ENCODE measurements around the gene KMT5B. TPM values are rescaled to one million over a fixed set of nuclear protein-coding genes. Genes with fewer than 3 reads are reported as not detected.

Gene KMT5B
- total and polyA plus RNA-seq, 5 experiments from 2014 or later: 31.5 to 56.0 (median 41.8) TPM

GRCh38 chr11:68148071-68148805, 64.9 kb downstream of the KMT5B start:
- H3K27me3 Mint-ChIP-seq: no peaks in the 10 kb centered on the region
- POLR2A ChIA-PET: no interaction called here
- no peaks in the 10 kb centered on the region for H3K9me3 Mint-ChIP-seq
- no peak overlapping the region for H3K4me3 Mint-ChIP-seq
- no peak for ATAC-seq
- H3K36me3 Mint-ChIP-seq: no peaks in the 10 kb centered on the region
- no peak for DNase-seq
- H3K4me1 Mint-ChIP-seq: peaks cover 1 to 10% (median 6%) of the 10 kb centered on the region in 4 donors
- peak overlapping the region in 1 of 10 donors; percentile 40 for H3K27ac Mint-ChIP-seq

- H3K4me1 Mint-ChIP-seq: peaks cover 5 to 10% (median 6%) of the 10 kb centered on the region in 4 donors
- ATAC-seq: no peak
- no peaks in the 10 kb centered on the region for H3K9me3 Mint-ChIP-seq
- H3K27me3 Mint-ChIP-seq: no peaks in the 10 kb centered on the region
- POLR2A ChIA-PET: interaction anchor here (0.6 kb wide), 1 partner anchor 125 kb away, joined by 3 read pairs; the partner anchor contains the start of gene C11orf24
- no peak for DNase-seq
- no peak overlapping the region for H3K4me3 Mint-ChIP-seq
- no peaks in the 10 kb centered on the region for H3K36me3 Mint-ChIP-seq
- H3K27ac Mint-ChIP-seq: peak overlapping the region in 1 of 10 donors; percentile 48
These were observed 66.2 kb downstream of the KMT5B start for GRCh38 chr11:68146704-68147474.

- Mint-ChIP-seq H3K36me3 (no peaks in the 10 kb centered on the region), H3K27me3 (no peaks in the 10 kb centered on the region), H3K9me3 (no peaks in the 10 kb centered on the region), H3K27ac (peak overlapping the region in 1 of 10 donors; percentile 48), H3K4me3 (no peak overlapping the region), H3K4me1 (peaks cover 5 to 13% (median 12%) of the 10 kb centered on the region in 4 donors)
- POLR2A ChIA-PET: no interaction called here
- ATAC-seq (no peak), DNase-seq (no peak)
These were observed 67.0 kb downstream of the KMT5B start for GRCh38 chr11:68146010-68146540.

GRCh38 chr11:68145120-68145866, 67.8 kb downstream of the KMT5B start:
- no peak for DNase-seq
- no peak for ATAC-seq
- peaks cover 5 to 16% (median 14%) of the 10 kb centered on the region in 4 donors for H3K4me1 Mint-ChIP-seq
- H3K4me3 Mint-ChIP-seq: no peak overlapping the region
- POLR2A ChIA-PET: no interaction called here
- no peaks in the 10 kb centered on the region for H3K27me3 Mint-ChIP-seq
- H3K36me3 Mint-ChIP-seq: no peaks in the 10 kb centered on the region
- H3K9me3 Mint-ChIP-seq: no peaks in the 10 kb centered on the region
- H3K27ac Mint-ChIP-seq: peak overlapping the region in 1 of 10 donors; percentile 22

- DNase-seq: no peak
- Mint-ChIP-seq H3K27me3 (no peaks in the 10 kb centered on the region), H3K36me3 (no peaks in the 10 kb centered on the region), H3K27ac (no peak overlapping the region), H3K4me1 (peaks cover 5 to 17% (median 14%) of the 10 kb centered on the region in 4 donors), H3K9me3 (no peaks in the 10 kb centered on the region), H3K4me3 (no peak overlapping the region)
- POLR2A ChIA-PET: no interaction called here
- ATAC-seq: no peak
These were observed 69.8 kb downstream of the KMT5B start for GRCh38 chr11:68143310-68143689.

- Mint-ChIP-seq H3K27ac (peak overlapping the region in 2 of 10 donors; percentile 59 to 85), H3K27me3 (no peaks in the 10 kb centered on the region), H3K9me3 (no peaks in the 10 kb centered on the region), H3K4me3 (peak overlapping the region in 4 of 10 donors; percentile 22 to 68 (median 56)), H3K4me1 (peaks cover 5 to 17% (median 14%) of the 10 kb centered on the region in 4 donors), H3K36me3 (no peaks in the 10 kb centered on the region)
- DNase-seq: peak in 1 of 10 donors; percentile 19
- POLR2A ChIA-PET: no interaction called here
- no peak for ATAC-seq
These were observed 70.4 kb downstream of the KMT5B start for GRCh38 chr11:68142441-68143309.

GRCh38 chr11:68142028-68142412, 71.1 kb downstream of the KMT5B start:
- peak overlapping the region in 5 of 10 donors; percentile 31 to 85 (median 66) for H3K27ac Mint-ChIP-seq
- peaks cover 5 to 17% (median 14%) of the 10 kb centered on the region in 4 donors for H3K4me1 Mint-ChIP-seq
- H3K27me3 Mint-ChIP-seq: no peaks in the 10 kb centered on the region
- POLR2A ChIA-PET: no interaction called here
- ATAC-seq: peak; percentile 62 to 68
- peak overlapping the region in 9 of 10 donors; percentile 36 to 80 (median 60) for H3K4me3 Mint-ChIP-seq
- H3K36me3 Mint-ChIP-seq: no peaks in the 10 kb centered on the region
- H3K9me3 Mint-ChIP-seq: no peaks in the 10 kb centered on the region
- DNase-seq: peak in 3 of 10 donors; percentile 18 to 62 (median 25)

- H3K27me3 Mint-ChIP-seq: no peaks in the 10 kb centered on the region
- peak overlapping the region in 5 of 10 donors; percentile 26 to 80 (median 60) for H3K4me3 Mint-ChIP-seq
- H3K27ac Mint-ChIP-seq: peak overlapping the region in 3 of 10 donors; percentile 41 to 59 (median 41)
- DNase-seq (peak in 1 of 10 donors; percentile 30), ATAC-seq (peak in 1 of 2 donors; percentile 29)
- peaks cover 5 to 17% (median 14%) of the 10 kb centered on the region in 4 donors for H3K4me1 Mint-ChIP-seq
- no peaks in the 10 kb centered on the region for H3K36me3 Mint-ChIP-seq
- no peaks in the 10 kb centered on the region for H3K9me3 Mint-ChIP-seq
- POLR2A ChIA-PET: no interaction called here
These were observed 71.7 kb downstream of the KMT5B start for GRCh38 chr11:68141246-68142027.

GRCh38 chr11:68140496-68141245, 72.4 kb downstream of the KMT5B start:
- peaks cover 0 to 2% (median 0%) of the 10 kb centered on the region in 5 donors for H3K27me3 Mint-ChIP-seq
- no peaks in the 10 kb centered on the region for H3K36me3 Mint-ChIP-seq
- H3K9me3 Mint-ChIP-seq: peaks cover 0 to 2% (median 0%) of the 10 kb centered on the region in 9 donors
- H3K27ac Mint-ChIP-seq: peak overlapping the region in 1 of 10 donors; percentile 73
- DNase-seq (peak in 1 of 10 donors; percentile 50), ATAC-seq (no peak)
- POLR2A ChIA-PET: no interaction called here
- peak overlapping the region in 1 of 10 donors; percentile 18 for H3K4me3 Mint-ChIP-seq
- H3K4me1 Mint-ChIP-seq: peaks cover 4 to 17% (median 14%) of the 10 kb centered on the region in 4 donors

GRCh38 chr11:68138237-68138636, 74.9 kb downstream of the KMT5B start:
- no peak overlapping the region for H3K4me3 Mint-ChIP-seq
- DNase-seq (no peak), ATAC-seq (no peak)
- no peaks in the 10 kb centered on the region for H3K36me3 Mint-ChIP-seq
- H3K4me1 Mint-ChIP-seq: peaks cover 3 to 20% (median 12%) of the 10 kb centered on the region in 4 donors
- H3K9me3 Mint-ChIP-seq: peaks cover 0 to 5% (median 1%) of the 10 kb centered on the region in 9 donors
- H3K27me3 Mint-ChIP-seq: peaks cover 0 to 2% (median 1%) of the 10 kb centered on the region in 5 donors
- peak overlapping the region in 1 of 10 donors; percentile 21 for H3K27ac Mint-ChIP-seq
- POLR2A ChIA-PET: no interaction called here
